ENCODE measurements around the gene GRM7.

Gene GRM7

DNA sequence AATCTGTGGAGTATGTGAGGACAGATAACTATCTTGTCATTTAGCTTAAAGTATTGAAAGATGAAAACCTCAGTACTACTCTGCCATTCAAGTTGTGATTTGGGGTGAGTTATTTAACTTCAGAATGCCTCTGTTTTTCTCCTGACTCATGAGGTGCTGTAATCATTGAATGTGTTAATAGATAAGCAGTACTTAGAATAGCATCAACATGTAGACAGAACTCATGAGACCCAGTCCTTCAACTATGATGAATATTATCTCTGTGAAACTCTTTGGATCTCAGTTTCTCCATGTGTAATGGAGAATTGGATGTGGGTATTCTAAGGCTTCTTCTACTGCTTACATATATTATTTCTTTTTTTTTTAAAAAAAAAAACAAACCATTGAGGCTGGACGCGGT is 431.4 kb downstream of the GRM7 start:
- no peak for DNase-seq (ENCODE audit: low read depth in 1 of 2, low spot score in 1 of 2)

DNA sequence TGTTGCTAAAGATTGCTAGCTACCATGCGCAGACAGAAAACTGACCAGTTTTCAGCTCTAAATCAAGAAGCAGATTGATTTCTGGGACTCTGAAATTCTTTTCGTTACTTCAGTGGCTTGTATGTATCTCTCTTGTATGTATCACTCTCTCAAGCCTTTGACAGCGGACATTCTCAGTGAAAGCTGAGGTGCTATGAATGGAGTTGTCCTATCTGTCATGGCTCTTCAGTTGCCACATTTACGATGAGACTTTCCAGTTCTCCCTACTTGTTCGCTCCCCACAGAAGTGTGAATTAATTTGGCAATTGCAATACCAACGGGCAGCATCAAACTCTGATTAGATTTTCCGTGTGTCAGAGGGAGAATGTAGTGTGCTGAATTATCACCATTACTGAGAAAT is 432.4 kb downstream of the GRM7 start:
- no peak for DNase-seq (ENCODE audit: low read depth in 1 of 2, low spot score in 1 of 2)

DNA sequence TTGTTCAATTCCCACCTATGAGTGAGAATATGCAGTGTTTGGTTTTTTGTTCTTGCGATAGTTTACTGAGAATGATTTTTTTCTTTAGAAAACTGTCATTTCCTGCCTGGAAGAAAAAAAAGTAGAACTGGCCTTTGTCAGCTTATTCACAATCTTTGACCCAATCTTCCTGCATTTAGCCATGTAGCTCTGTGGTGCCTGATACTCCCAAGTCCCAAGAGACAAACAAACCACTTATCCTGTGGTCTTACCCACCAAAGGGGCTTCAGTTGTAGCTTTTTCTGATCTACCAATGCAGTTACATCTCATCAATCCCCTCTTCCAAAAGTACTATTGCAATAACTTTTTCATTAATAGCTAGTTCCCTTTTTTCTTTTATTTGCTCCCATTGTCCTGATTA is 444.6 kb downstream of the GRM7 start:
- DNase-seq (ENCODE audit: low read depth in 1 of 2, low spot score in 1 of 2), result no peak

DNA sequence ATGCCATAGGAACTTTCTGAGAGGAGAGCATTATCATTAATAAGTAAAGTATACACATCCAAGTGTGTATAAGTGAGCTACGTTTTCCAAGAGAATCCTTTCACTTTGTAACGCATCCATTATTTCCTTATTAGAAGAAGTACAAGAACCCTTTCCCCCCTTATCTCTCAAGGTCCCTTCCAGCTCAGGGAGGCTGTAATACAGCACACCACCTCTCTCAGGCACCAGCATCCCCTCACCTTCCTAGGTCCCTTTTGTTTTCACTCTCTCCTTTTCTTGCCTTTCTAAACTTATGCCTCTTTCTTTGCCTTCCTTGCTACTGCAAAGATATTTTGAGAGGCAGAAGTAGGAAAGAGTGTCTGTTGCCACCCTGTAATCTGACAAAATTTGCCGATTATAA is 446.0 kb downstream of the GRM7 start:
- DNase-seq (ENCODE audit: low read depth in 1 of 2, low spot score in 1 of 2), result no peak

DNA sequence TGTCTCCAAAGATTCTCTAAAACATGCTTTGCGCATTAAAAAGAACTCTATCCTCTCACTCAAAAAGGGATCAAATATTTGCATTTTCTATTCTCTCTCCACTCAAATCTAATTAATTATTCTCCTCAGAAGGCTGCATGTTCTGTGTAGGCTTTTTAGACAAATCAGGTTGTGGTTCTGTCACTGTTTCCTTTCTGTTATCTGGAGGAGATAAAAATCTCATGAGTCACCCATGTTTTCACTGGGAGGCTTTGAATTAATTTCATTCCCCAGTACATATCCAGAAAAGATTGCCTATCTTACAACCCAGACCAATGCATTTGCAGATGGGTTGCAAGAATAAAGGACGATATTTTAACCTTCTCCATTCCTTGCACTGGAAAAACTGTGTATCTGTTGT is 446.5 kb downstream of the GRM7 start:
- no peak for DNase-seq (ENCODE audit: low read depth in 1 of 2, low spot score in 1 of 2)

DNA sequence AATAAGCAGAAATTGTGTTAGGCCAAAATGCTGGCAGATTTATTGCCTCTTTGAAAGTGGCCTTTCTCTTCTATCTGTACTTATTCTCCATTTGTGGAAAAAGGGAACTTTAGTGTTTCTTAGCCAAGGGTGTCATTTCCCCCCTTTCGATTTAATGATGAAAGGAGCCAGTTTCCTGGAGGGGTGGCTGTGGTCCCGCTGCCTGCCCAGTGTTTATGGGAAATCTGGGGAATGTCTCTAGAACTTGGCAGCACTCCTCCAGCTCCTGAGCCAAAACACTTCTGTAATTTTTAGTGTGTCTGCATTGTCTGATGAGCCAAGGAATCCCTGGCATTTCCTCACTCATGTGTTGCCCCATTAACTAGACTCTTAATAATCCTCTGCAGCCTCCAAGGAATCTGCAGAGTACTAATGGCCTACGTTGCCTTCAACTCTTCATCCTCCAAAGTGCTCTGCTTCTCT is 448.8 kb downstream of the GRM7 start:
- no peak for DNase-seq (ENCODE audit: low read depth in 1 of 2, low spot score in 1 of 2)

DNA sequence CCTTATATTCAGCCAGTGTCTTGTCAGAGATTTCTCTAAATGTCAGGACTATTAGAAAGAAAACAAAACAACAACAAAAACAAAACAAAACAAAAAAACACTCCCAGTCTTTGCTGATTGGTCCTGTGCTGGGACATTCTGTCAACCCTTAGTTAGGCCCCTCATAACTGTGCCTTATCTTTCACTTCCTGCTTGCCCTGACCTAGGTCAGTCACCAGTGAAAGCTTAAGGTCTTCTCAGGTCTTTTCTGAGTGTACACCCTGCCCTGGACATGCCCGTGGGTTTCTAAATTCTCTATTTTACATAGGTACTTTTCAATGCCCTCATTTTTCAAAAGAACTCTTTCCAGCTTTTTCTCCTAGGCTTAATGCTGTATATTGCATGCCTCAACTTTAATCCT is 454.1 kb downstream of the GRM7 start:
- DNase-seq (ENCODE audit: low read depth in 1 of 2, low spot score in 1 of 2), result no peak

DNA sequence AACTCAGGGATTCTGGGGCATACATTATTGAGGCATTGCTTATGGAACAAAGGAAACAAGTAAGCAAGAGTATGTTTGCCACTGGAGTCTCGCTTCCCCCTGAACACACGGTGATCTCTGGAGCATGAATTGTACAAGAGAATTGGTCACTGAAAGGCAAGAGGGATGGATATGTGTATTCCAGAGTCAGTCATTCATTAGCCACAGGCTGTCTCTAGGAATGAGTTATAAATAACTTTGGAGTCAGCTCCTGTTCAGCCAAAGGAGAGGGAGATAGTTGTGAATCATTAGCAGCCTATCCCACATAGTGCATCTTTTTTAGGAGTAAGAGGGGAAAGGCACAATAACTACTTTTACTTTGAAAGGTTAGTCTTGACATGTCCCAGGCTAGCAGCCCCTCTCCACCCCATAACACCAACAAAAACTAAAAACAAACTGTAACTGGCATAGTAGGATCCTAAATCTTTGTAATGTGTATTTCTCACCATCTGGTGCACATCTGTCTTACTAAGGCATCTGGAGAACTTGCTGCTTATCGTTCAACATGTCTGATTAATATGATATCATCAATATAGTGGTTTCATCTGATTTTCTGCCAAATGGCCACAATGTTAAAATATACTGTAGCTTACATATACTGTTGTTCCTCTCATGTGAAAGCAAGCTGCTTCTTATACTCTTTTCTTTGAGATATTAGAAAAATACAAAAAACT is 462.2 kb downstream of the GRM7 start:
- no peak for DNase-seq (ENCODE audit: low read depth in 1 of 2, low spot score in 1 of 2)

DNA sequence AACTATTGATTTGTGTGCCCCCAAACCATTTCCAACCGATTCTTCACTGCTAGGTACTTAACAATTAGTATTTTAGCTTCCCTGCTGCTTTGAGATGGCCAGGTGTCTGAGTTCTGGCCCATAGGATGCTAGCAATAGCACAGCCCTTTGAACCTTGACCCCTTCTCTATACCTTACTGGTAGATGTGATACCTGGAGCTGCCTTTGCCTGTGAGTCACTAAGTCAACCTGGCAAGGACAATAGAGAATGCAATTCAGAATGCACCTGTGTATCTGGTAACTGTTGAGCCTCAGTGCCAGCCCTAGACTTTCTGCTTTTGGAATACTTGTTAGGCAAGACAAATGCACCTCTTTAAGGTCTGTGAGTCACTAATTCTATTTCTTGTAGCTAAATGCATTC is 467.4 kb downstream of the GRM7 start:
- no peak for DNase-seq (ENCODE audit: low read depth in 1 of 2, low spot score in 1 of 2)

DNA sequence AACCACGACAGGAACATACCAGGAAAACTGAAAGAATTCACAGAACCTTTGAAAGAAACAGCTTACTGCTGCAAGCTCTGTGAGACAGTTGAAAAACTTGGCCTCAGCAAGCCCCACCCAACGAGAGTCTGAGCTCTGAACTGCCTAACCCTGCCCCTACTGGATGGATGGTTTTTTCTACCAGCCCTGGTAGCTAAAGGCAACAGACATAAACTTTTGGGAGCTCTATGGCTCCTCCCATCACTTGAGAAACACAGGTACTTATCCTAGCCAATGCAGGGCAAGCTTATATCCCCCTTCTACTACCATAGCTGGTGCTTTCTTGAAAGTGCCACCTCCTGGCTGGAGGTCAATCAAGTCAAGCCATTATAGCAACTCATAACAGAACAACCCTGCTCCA is 471.8 kb downstream of the GRM7 start:
- no peak for DNase-seq (ENCODE audit: low read depth in 1 of 2, low spot score in 1 of 2)

DNA sequence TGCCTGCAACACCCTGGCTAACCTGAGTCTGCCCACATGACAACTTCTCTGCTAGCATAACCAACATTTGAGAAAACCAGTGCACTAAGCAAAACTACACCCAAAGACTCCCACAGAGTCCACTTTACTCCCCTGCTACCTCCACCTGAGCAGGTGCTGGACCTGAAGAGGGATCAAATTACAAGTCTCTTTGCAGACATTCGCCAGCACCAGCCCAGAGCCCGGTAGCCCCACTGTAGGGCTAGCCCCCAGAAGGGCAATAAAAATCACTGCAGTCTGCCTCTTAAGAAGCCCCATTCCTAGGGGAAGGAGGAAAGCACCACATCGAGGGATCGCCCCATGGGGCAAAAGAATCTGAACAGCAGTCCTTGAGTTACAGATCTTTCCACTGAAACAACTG is 472.2 kb downstream of the GRM7 start:
- no peak for DNase-seq (ENCODE audit: low read depth in 1 of 2, low spot score in 1 of 2)

DNA sequence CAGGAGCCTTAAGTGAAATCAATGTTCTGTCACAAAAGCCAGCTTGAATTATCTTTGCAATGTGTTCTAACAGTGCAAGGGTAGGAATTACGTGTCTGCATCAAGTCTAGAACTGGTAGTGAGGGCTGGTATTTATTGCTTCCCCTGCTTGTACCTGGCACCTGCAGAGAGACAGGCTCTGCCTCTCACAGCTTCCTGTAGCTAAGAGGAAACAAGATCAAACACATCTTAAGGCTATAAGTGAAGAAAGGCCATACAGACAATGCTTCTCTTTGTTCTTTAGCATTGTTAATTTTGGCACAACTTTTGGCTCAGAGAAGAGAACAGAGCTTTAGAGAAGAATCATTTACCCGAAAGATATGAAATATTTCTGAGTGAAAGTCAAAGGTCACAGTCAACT is 479.9 kb downstream of the GRM7 start:
- no peak for DNase-seq (ENCODE audit: low read depth in 1 of 2, low spot score in 1 of 2)

DNA sequence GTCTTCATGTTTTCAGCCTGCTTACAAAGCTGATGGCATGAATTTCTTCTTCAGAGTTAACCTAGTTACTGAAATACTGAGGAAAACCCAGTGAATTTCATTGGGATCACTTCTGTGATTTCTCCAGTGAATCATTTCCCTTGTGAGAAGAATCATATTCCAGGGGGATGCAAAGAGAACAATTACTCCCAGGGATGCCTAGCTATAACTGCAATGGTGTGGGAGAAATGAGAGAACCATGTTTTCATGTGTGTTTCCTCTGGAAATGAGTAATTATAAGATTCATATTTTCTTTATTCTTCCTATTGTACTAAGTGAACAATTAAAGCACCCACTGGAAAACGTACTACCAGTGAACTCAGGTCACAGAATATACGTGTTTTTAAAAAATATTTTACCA is 485.4 kb downstream of the GRM7 start:
- no peak for DNase-seq (ENCODE audit: low read depth in 1 of 2, low spot score in 1 of 2)

DNA sequence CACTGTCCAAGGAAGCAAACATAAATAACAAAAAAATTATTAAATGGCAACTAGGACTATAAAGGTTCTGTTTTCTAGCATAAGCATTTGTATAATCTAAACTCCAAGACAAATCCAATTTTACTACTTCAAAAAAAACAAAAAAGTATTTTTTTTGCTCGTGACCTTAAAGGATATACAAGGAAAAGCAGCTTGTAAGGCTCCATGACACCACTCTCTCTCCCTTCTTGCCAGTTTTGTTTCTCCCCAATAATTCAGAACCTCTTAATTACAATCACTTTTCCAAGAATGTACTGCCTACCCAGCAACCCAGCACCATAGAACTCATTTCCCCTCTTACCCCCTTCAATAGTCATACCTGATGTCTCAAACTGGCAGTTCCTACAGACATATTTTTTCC is 496.2 kb downstream of the GRM7 start:
- DNase-seq (ENCODE audit: low read depth in 1 of 2, low spot score in 1 of 2), result no peak

DNA sequence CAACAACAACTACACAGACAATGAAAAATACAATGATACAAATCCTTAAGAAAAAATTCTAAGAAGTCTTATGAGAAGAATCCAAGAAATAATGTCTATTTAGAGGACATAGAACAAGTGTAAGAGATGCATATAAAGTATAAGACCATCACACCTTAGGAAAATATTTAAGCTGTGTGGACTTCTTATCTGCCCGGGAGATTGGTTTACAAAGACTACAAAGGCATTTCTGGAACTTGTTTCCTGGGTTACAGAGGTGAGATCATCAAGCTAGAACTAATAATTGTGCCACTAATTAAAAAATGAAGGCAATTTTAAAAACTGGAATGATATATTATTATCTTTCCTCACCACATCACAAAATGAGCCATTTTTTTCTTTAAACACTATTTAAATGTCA is 507.1 kb downstream of the GRM7 start:
- no peak for DNase-seq (ENCODE audit: low read depth in 1 of 2, low spot score in 1 of 2)

DNA sequence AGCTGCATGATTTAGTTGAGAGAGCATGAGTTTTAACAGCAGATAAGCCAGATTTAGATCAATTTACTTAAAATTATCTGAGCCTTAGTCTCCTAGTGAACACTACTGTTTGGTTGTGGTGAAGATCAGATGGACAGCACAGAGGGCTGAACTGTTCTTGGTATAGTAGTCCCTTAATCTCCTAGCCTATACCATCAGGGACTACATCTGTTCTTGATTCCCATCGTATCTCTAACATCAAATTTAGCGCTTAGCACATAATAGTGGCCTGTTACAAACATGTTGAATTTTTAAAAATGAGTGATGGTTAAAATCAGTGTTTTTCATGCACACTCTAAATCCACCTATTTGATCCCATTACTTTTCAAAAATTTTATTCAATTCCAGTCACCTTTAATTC is 507.7 kb downstream of the GRM7 start:
- no peak for DNase-seq (ENCODE audit: low read depth in 1 of 2, low spot score in 1 of 2)

DNA sequence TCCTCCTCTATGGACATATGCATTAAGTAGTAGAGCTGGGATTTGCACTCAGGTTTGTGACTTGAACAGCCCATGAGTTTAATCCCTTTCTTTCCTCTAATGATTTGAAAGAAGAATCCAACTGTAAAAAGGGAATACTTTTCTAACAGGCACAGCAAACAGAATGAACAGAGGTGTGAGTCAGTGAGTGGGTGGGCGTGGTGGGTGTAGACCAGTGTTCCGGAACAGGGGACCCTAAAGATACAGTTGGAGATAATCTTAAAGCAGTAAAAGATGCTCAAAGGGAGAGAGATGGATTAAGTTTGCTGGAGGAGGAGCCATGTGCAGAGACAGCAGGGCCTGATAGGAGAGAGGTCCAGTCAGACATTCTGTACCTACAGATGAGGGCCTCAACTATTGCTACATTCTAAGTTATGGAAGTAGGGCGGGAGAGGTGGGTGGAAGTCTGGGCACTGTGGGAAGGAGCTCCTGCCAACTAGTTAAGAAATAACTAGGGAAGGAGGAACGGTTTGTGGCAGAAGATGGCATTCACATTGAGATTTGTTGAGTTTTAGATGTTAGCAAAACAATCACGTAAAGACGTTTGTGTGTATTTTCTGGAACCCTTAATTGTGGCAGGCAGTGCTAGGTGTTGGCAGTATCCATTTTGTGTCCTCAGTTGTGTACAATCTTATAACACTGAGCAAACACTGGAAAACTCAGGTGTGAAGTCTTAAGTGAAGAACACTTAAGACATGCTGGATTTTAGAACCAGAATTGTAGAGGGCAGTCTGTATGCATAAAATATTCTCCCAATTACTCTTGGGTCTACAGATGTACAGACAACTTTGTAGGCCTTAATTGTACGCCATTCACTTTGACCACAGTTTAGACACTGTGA is 511.0 kb downstream of the GRM7 start:
- DNase-seq (ENCODE audit: low read depth in 1 of 2, low spot score in 1 of 2), result no peak

DNA sequence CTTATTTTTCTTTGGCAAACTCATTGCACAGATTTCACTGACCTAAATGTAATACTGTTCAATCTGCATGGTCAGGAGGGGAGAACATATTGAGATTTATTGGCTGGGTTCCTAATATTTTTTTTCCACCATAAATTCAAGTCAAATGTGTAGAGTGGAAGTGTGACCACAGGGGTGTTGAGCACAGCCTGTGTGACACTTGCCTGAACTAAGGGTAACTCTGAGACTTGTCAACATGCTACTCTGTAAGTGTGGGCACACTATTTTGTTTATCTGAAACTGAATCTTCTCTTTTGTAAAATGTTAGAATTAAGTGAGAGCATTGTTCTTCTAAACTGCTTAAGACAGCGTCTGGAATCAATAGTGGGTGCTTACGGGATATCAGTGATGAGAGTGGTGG is 516.2 kb downstream of the GRM7 start:
- DNase-seq (ENCODE audit: low read depth in 1 of 2, low spot score in 1 of 2), result no peak

DNA sequence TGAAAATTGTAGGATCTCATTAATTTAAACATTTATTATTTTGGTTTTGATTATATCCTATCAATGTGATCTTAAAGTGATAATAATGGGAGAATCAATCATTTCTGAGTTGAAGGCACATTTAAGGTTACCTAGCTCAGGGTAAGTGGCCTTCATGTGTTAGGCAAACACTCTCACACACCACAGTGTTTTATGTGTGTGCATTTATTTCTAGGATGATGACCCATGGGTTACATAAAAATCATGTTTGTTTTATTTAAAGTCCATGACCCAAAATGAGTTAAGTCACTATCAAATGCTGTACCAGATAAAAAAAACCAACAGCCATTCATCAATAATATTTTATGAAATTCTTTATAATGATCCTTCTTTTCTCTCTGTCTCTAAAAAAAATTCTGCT is 520.8 kb downstream of the GRM7 start:
- DNase-seq (ENCODE audit: low read depth in 1 of 2, low spot score in 1 of 2), result no peak

DNA sequence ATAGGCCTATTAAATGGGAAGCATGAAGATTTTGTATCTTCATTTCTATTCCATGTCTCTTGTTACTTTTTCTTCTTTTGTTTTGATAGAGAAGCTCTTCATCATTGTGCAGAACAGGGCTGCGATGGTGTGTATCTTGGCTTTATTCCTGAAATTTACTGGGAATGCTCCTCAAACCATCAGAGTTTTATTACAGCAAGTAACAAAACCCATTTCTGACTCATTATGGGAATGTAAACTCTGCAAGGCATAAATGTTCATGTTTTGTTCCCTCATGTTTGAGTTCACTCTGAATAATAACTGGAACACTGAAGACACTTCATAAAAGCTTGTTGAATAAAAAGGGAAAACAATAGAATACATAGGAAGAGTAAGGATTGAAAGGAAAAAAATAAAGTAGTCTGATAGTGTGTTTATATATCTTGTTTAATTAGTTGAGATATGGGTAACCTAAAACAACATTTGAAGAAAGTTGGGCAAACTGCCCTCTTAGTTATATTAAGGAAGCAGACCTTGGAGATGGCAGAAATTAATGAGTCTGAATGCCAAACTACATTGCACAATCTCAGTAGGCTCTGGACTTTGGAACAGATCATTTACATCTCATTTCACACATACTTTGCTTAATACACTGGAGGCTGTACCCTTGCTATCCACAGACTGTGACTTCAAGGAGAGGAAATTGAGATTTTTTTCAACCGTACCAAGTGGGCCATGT is 521.5 kb downstream of the GRM7 start:
- no peak for DNase-seq (ENCODE audit: low read depth in 1 of 2, low spot score in 1 of 2)

DNA sequence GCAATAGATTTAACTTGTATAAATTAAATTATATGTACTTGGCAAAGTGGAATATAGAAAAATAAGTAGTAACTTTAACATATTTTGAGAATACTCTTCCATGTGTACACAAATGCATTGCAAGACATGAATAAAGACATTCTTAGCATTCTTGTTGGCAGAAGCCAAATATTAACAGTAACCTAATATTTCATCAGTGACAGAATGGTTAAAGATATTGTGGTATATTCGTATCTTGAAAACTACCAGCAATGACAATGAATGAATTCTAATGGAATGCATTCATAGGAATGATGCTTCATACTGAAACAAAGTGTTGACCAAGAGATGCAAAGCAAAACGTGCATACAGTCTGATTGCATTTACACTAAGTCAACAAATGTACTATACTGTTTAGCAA is 524.7 kb downstream of the GRM7 start:
- DNase-seq (ENCODE audit: low read depth in 1 of 2, low spot score in 1 of 2), result no peak

DNA sequence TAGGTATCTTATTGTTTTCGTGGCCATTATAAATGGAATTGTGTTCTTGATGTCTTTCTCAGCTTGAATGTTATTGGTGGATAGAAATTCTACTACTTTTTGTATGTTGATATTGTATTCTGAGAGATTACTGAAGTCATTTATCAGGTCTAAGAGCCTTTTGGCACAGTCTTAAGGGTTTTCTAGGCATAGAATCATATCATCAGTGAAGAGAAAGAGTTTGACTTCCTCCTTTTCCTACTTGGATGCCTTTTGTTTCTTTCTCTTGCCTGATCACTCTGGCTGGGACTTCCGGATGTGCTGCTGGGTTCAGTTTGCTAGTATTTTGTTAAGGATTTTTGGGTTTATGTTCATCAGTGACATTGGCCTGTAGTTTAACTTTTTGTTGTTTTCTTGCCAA is 527.1 kb downstream of the GRM7 start:
- no peak for DNase-seq (ENCODE audit: low read depth in 1 of 2, low spot score in 1 of 2)

Data from activated T-helper 1 cell treated with anti-CD3 and anti-CD28 coated beads, Interleukin-2, amount 50 U/mL, for 16 hours (primary cell).